HepG2 (cell line): Measurements from ENCODE around the gene STK32A.

Source experiments
- ASH2L ChIP-seq: fragments of 300-600, 200-600 bp; sonication (generic); IDR thresholded peaks from 2 replicates; pipeline ENCODE4 v1.7.0; 2017; ENCODE audit warnings: low read depth, mild to moderate bottlenecking, moderate library complexity, mixed read lengths, low read length; ENCODE audit not compliant: insufficient read length
- EZH2 ChIP-seq: conservative IDR thresholded peaks from 2 replicates; pipeline ENCODE4 v1.6.1; 2012; ENCODE audit warnings: mild to moderate bottlenecking, low read depth, low read length, moderate library complexity
- THAP11 ChIP-seq: IDR thresholded peaks from 2 replicates; pipeline ENCODE4 v1.6.1; 2016; ENCODE audit warnings: missing biosample characterization, missing genetic modification reagents
- ZXDC ChIP-seq: sonication (generic); formaldehyde crosslinking; IDR thresholded peaks from 2 replicates; pipeline ENCODE4 v1.5.0; 2020; ENCODE audit warnings: mild to moderate bottlenecking, missing genetic modification reagents

GRCh38 chr5:147417135-147417813, 182.4 kb downstream of the STK32A start:
- TF ChIP-seq ZXDC (CRISPR knock-in tag) (no peak), EZH2 (no peak), ASH2L (no peak), THAP11 (CRISPR knock-in tag) (no peak)
